Sigmoid colon (tissue), 3 donors: Measurements from ENCODE around the gene OSBP2.

Experiments used
- CTCF ChIP-seq, 4 experiments: fragments of 450-650 bp in 3 of 4; fragments of 200-600 bp in 1 of 4; IDR thresholded peaks; one replicate each; pipeline ENCODE4 v1.5.1; 2016 to 2019; ENCODE audit warnings: antibody characterized with exemption in 4 of 4, mild to moderate bottlenecking in 3 of 4, moderate library complexity in 2 of 4
- POLR2A ChIP-seq, 2 donors: fragments of 450-650 bp; IDR thresholded peaks; one replicate each; pipeline ENCODE4 v1.6.1; 2016; ENCODE audit warnings: antibody characterized with exemption in 2 of 2, mild to moderate bottlenecking in 2 of 2, moderate library complexity in 2 of 2

GRCh38 chr22:30821381-30821780 lies 126.7 kb downstream of the OSBP2 start:
- no peak for TF ChIP-seq CTCF (IDR thresholded peaks at IDR 0.05)
- TF ChIP-seq POLR2A (IDR thresholded peaks at IDR 0.05), result no peak
